HL-60 (cell line): ENCODE measurements around the gene TCF25.

Experiments
- DNase-seq, 2 experiments: peaks; one replicate each; pipeline ENCODE4 v3.0.0-alpha.2; 2010 to 2020; ENCODE audit warnings: low read depth in 1 of 2, low spot score in 1 of 2
- H3K27ac ChIP-seq: fragments of 250-450 bp; sonication (Bioruptor Pico); replicated peaks from 2 replicates; pipeline ENCODE4 v1.5.1; 2020; ENCODE audit warnings: mild to moderate bottlenecking, moderate library complexity
- H3K27me3 ChIP-seq: fragments of 250-450 bp; sonication (Bioruptor Pico); 2 replicates; pipeline ENCODE4 v1.5.1; 2021; ENCODE audit warnings: mild to moderate bottlenecking, moderate library complexity; ENCODE audit not compliant: insufficient read depth, poor library complexity, severe bottlenecking
- H3K4me3 ChIP-seq: replicated peaks from 2 replicates; pipeline ENCODE4 v1.5.1; 2011; ENCODE audit warnings: mild to moderate bottlenecking, control low read depth, low read length; ENCODE audit not compliant: insufficient read depth
- GABPA ChIP-seq: IDR thresholded peaks from 2 replicates; pipeline ENCODE4 v1.6.1; 2012; ENCODE audit warnings: low read depth
- POLR2AphosphoS5 ChIP-seq: IDR thresholded peaks from 2 replicates; pipeline ENCODE4 v1.6.1; 2012; ENCODE audit warnings: low read depth
- SPI1 ChIP-seq: IDR thresholded peaks from 2 replicates; pipeline ENCODE4 v1.6.1; 2012; ENCODE audit warnings: low read depth, mild to moderate bottlenecking, borderline replicate concordance
- TF ChIP-seq, protein P1 (sequence below): IDR thresholded peaks from one replicate; pipeline ENCODE4 v1.5.1; 2011; ENCODE audit warnings: low read length, control low read depth, inconsistent platforms; ENCODE audit not compliant: insufficient read depth
- TF ChIP-seq, protein P2 (sequence below): IDR thresholded peaks from 2 replicates; pipeline ENCODE4 v1.6.1; 2012; ENCODE audit warnings: low read depth; ENCODE audit not compliant: insufficient replicate concordance

TCF25 gene

DNA sequence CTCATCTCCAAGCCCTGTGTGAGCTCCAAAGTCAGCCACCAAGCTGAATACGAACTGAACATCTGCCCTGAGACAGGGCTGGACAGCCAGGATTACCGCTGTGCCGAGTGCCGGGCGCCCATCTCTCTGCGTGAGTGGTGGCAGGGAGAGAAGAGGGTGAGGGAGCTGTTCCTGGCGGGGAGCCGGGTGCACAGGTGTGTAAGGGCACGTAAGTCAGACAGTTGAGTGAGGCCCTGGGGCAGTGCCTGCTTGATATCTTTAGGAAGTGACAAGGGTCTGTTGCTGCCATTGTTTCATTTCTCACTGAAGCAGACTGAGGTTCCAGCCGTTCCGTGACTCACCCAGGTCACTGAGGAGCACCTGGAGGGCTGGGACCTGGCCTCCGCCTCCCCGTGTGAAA is 87.6 kb downstream of the TCF25 start:
- no peak for DNase-seq
- TF ChIP-seq, protein P1, sequence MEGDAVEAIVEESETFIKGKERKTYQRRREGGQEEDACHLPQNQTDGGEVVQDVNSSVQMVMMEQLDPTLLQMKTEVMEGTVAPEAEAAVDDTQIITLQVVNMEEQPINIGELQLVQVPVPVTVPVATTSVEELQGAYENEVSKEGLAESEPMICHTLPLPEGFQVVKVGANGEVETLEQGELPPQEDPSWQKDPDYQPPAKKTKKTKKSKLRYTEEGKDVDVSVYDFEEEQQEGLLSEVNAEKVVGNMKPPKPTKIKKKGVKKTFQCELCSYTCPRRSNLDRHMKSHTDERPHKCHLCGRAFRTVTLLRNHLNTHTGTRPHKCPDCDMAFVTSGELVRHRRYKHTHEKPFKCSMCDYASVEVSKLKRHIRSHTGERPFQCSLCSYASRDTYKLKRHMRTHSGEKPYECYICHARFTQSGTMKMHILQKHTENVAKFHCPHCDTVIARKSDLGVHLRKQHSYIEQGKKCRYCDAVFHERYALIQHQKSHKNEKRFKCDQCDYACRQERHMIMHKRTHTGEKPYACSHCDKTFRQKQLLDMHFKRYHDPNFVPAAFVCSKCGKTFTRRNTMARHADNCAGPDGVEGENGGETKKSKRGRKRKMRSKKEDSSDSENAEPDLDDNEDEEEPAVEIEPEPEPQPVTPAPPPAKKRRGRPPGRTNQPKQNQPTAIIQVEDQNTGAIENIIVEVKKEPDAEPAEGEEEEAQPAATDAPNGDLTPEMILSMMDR = no peak
- no peak for TF ChIP-seq GABPA
- TF ChIP-seq, protein P2, sequence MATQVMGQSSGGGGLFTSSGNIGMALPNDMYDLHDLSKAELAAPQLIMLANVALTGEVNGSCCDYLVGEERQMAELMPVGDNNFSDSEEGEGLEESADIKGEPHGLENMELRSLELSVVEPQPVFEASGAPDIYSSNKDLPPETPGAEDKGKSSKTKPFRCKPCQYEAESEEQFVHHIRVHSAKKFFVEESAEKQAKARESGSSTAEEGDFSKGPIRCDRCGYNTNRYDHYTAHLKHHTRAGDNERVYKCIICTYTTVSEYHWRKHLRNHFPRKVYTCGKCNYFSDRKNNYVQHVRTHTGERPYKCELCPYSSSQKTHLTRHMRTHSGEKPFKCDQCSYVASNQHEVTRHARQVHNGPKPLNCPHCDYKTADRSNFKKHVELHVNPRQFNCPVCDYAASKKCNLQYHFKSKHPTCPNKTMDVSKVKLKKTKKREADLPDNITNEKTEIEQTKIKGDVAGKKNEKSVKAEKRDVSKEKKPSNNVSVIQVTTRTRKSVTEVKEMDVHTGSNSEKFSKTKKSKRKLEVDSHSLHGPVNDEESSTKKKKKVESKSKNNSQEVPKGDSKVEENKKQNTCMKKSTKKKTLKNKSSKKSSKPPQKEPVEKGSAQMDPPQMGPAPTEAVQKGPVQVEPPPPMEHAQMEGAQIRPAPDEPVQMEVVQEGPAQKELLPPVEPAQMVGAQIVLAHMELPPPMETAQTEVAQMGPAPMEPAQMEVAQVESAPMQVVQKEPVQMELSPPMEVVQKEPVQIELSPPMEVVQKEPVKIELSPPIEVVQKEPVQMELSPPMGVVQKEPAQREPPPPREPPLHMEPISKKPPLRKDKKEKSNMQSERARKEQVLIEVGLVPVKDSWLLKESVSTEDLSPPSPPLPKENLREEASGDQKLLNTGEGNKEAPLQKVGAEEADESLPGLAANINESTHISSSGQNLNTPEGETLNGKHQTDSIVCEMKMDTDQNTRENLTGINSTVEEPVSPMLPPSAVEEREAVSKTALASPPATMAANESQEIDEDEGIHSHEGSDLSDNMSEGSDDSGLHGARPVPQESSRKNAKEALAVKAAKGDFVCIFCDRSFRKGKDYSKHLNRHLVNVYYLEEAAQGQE = no peak
- no peak for TF ChIP-seq SPI1
- TF ChIP-seq POLR2AphosphoS5 = no peak
- H3K27me3 ChIP-seq = no peaks in the 10 kb centered on the region
- H3K4me3 ChIP-seq = no peak overlapping the region
- H3K27ac ChIP-seq = no peak overlapping the region
